Measurements from ENCODE around the gene MYEF2. TPM values are rescaled to one million over a fixed set of nuclear protein-coding genes. Genes with fewer than 3 reads are reported as not detected.

Gene MYEF2
- total RNA-seq, 1 donor from 2014 or later, result 140 TPM

DNA sequence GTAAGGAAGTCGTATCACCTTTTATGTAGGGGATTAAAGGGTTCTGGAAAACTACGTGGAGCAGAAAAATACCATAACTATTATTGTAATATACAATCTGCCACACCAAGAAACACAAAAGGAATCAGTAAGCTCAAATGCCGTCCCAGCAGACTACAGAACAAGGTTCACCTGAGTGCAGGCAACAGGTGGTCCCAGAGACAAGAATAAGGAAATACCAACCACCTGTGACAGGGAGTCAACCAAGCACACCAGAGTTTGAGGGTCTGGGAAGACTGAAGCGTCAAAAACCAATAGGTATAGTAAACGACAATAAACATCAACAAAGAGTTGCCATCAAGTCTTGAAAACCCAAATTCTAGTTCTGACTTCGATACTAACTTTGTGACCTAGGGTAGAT lies 45.2 kb downstream of the MYEF2 start:
- TF ChIP-seq EZH2phosphoT487 (IDR thresholded peaks at IDR 0.05) (no peak), EZH2 (IDR thresholded peaks at IDR 0.05) (no peak), CTCF (IDR thresholded peaks at IDR 0.05) (no peak)
- DNase-seq (ENCODE audit: low spot score), result no peak
- no peak overlapping the region for H2AFZ ChIP-seq (replicated peaks)
- H3K27ac Mint-ChIP-seq, result no peak overlapping the region
- peaks cover 29% of the 10 kb centered on the region for H3K4me1 Mint-ChIP-seq
- H3K4me3 Mint-ChIP-seq, result no peak overlapping the region
- no peaks in the 10 kb centered on the region for H3K79me2 ChIP-seq (ENCODE audit: low read depth)
- no peaks in the 10 kb centered on the region for H3K27me3 Mint-ChIP-seq (ENCODE audit: insufficient read depth, low read depth)
- H3K27me3 ChIP-seq, result no peaks in the 10 kb centered on the region
- no peak overlapping the region for H3K27ac ChIP-seq
- no peak overlapping the region for H3K4me3 ChIP-seq
- H3K9me3 Mint-ChIP-seq, result no peaks in the 10 kb centered on the region
- H3K4me1 ChIP-seq, result peaks cover 34% of the 10 kb centered on the region
- H3K9ac ChIP-seq, result no peak overlapping the region
- no peaks in the 10 kb centered on the region for H4K20me1 ChIP-seq (ENCODE audit: low read depth)
- no peaks in the 10 kb centered on the region for H3K9me3 ChIP-seq (ENCODE audit: low read depth)
- H3F3A ChIP-seq (ENCODE audit: low read depth), result peaks cover 12% of the 10 kb centered on the region
- H3K36me3 Mint-ChIP-seq, result peaks cover 2% of the 10 kb centered on the region
- no peaks in the 10 kb centered on the region for H3K36me3 ChIP-seq
- no peak overlapping the region for H3K4me2 ChIP-seq

DNA sequence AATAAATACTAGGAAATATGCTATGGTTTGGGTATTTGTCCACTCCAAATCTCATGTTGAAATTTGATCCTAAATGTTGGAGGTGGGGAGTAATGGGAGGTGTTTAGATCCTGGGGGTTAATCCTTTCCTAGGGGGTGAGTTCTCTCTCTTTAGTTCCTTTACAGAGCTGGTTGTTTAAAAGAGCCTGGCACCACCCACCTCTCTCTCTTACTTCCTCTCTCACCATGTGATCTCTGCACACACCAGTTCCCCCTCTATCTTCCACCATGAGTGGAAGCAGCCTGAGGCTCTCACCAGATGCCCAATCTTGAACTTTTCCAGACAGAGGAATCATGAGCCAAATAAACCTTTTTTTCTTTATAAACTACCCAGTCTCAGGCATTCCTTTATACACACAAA lies 46.8 kb downstream of the MYEF2 start:
- DNase-seq (ENCODE audit: low spot score), result no peak
- no peak overlapping the region for H3K27ac ChIP-seq
- no peaks in the 10 kb centered on the region for H3K27me3 Mint-ChIP-seq (ENCODE audit: insufficient read depth, low read depth)

GRCh38 chr15:48126667-48127355 lies 51.3 kb downstream of the MYEF2 start:
- no peaks in the 10 kb centered on the region for H3K27me3 Mint-ChIP-seq (ENCODE audit: insufficient read depth, low read depth)

More for the DNA sequence above, 46.8 kb downstream of the MYEF2 start:
- Histone ChIP-seq H3K79me2 (ENCODE audit: low read depth) (no peaks in the 10 kb centered on the region), H3K36me3 (no peaks in the 10 kb centered on the region), H3K4me1 (peaks cover 34% of the 10 kb centered on the region), H3K9me3 (ENCODE audit: low read depth) (no peaks in the 10 kb centered on the region), H3K4me3 (no peak overlapping the region), H3F3A (ENCODE audit: low read depth) (peaks cover 10% of the 10 kb centered on the region), H3K27me3 (no peaks in the 10 kb centered on the region), H4K20me1 (ENCODE audit: low read depth) (no peaks in the 10 kb centered on the region), H3K9ac (no peak overlapping the region), H2AFZ (replicated peaks) (no peak overlapping the region), H3K4me2 (no peak overlapping the region)
- peaks cover 29% of the 10 kb centered on the region for H3K4me1 Mint-ChIP-seq
- TF ChIP-seq EZH2phosphoT487 (IDR thresholded peaks at IDR 0.05) (no peak), EZH2 (IDR thresholded peaks at IDR 0.05) (no peak), CTCF (IDR thresholded peaks at IDR 0.05) (no peak)
- no peaks in the 10 kb centered on the region for H3K9me3 Mint-ChIP-seq
- no peak overlapping the region for H3K27ac Mint-ChIP-seq
- H3K4me3 Mint-ChIP-seq, result no peak overlapping the region
- peaks cover 2% of the 10 kb centered on the region for H3K36me3 Mint-ChIP-seq

More at GRCh38 chr15:48126667-48127355, 51.3 kb downstream of the MYEF2 start:
- H3K27ac ChIP-seq, result no peak overlapping the region
- H3F3A ChIP-seq (ENCODE audit: low read depth), result peaks cover 7% of the 10 kb centered on the region
- H3K4me1 Mint-ChIP-seq, result peaks cover 42% of the 10 kb centered on the region
- peaks cover 37% of the 10 kb centered on the region for H3K4me1 ChIP-seq
- no peaks in the 10 kb centered on the region for H4K20me1 ChIP-seq (ENCODE audit: low read depth)
- H3K4me2 ChIP-seq, result no peak overlapping the region
- H3K79me2 ChIP-seq (ENCODE audit: low read depth), result no peaks in the 10 kb centered on the region
- no peak overlapping the region for H3K4me3 ChIP-seq
- H3K36me3 ChIP-seq, result no peaks in the 10 kb centered on the region
- no peak for DNase-seq (ENCODE audit: low spot score)
- no peak overlapping the region for H3K4me3 Mint-ChIP-seq
- no peaks in the 10 kb centered on the region for H3K9me3 ChIP-seq (ENCODE audit: low read depth)
- no peak for TF ChIP-seq EZH2 (IDR thresholded peaks at IDR 0.05)
- TF ChIP-seq CTCF (IDR thresholded peaks at IDR 0.05), result no peak
- TF ChIP-seq EZH2phosphoT487 (IDR thresholded peaks at IDR 0.05), result no peak
- no peaks in the 10 kb centered on the region for H3K36me3 Mint-ChIP-seq
- no peaks in the 10 kb centered on the region for H3K27me3 ChIP-seq
- H3K9me3 Mint-ChIP-seq, result no peaks in the 10 kb centered on the region
- no peak overlapping the region for H3K9ac ChIP-seq
- no peak overlapping the region for H3K27ac Mint-ChIP-seq
- no peak overlapping the region for H2AFZ ChIP-seq (replicated peaks)

Measured in neural progenitor cell (in vitro differentiated cells).